ENCODE data around the gene CPPED1. TPM values are rescaled to one million over a fixed set of nuclear protein-coding genes. Genes with fewer than 3 reads are reported as not detected.

CPPED1 gene
- total and polyA plus RNA-seq, 2 of the 4 experiments (the other 2 are of a cell fraction) = 5.1 to 6.5 TPM

DNA sequence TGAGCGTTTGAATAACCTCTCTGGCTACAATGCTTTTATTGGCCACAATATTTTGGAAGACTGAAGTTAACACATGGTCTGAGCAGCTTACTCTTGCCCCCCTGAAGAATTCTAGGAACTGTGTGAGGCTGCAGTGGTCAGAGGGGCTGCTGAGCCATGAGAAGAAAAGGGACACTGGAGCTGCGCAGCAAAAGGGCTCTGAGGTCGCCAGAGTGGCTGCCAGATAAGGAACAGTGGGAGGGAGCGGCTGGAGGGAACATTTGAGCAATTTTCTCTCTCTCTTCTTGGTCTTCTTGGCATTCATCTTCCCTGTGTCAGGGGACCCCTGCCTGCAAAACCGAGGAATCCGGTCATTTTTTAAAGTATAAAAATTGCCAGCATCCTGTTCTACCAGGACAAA lies 66.1 kb downstream of the CPPED1 start:
- no peak overlapping the region for H3K23ac ChIP-seq (ENCODE audit: low read depth, low read length)
- no peak overlapping the region for H3K56ac ChIP-seq (ENCODE audit: extremely low read depth, insufficient read depth, low read length)
- WGBS, 2 experiments (ENCODE audit: extremely low coverage in 2 of 2, insufficient read length in 1 of 2) = 47% methylated on average over 2 of the region's 6 CpGs; no CpG with 5 or more reads in 1 of the 2 experiments
- no peak overlapping the region for H2AK9ac ChIP-seq (replicated peaks; ENCODE audit: low read depth, low read length, poor library complexity)
- no peaks in the 10 kb centered on the region for H3K27me3 ChIP-seq (ENCODE audit: control insufficient read depth, insufficient read depth, low read length)
- H3K4me1 ChIP-seq (ENCODE audit: control insufficient read depth, insufficient read depth, low read length) = no peaks in the 10 kb centered on the region
- H3K9me1 ChIP-seq (ENCODE audit: insufficient read depth, low read length) = no peaks in the 10 kb centered on the region
- no TSS peak for BruUV-seq (replicated peaks)
- no peaks in the 10 kb centered on the region for H3K36me3 ChIP-seq (ENCODE audit: control insufficient read depth, insufficient read depth, low read length)
- ATAC-seq (ENCODE audit: low read depth) (no peak), DNase-seq (no peak)
- H3K27ac ChIP-seq (ENCODE audit: insufficient read depth, low read length) = no peak overlapping the region
- CTCF ChIA-PET = no interaction called here
- H3K4me3 ChIP-seq (ENCODE audit: insufficient read depth, low read depth, low read length) = no peak overlapping the region
- H2BK20ac ChIP-seq (ENCODE audit: low read depth, low read length) = no peak overlapping the region
- dilution Hi-C loops (cut with HindIII; ENCODE audit: low sequenced_read_pairs, unreplicated experiment) = no loop called here
- H2BK120ac ChIP-seq (ENCODE audit: low read depth, low read length) = no peak overlapping the region
- H3K18ac ChIP-seq (ENCODE audit: low read depth, low read length) = no peak overlapping the region
- H2AFZ ChIP-seq (replicated peaks; ENCODE audit: low read length, poor library complexity) = no peak overlapping the region
- H4K5ac ChIP-seq (ENCODE audit: low read depth, low read length) = no peak overlapping the region
- no peak overlapping the region for H4K91ac ChIP-seq (ENCODE audit: insufficient read depth, low read depth, low read length)
- H3K4ac ChIP-seq (ENCODE audit: low read depth, low read length) = no peak overlapping the region
- H4K20me1 ChIP-seq (ENCODE audit: insufficient read depth, low read length) = no peaks in the 10 kb centered on the region
- no peak overlapping the region for H3K14ac ChIP-seq (replicated peaks; ENCODE audit: low read depth, low read length)
- intact Hi-C loops (cut with micrococcal nuclease) = no loop called here
- POLR2A ChIA-PET (ENCODE audit: unreplicated experiment) = no interaction called here
- H3K4me2 ChIP-seq (ENCODE audit: low read depth, low read length) = no peak overlapping the region
- H2AK5ac ChIP-seq (ENCODE audit: low read depth, low read length) = no peak overlapping the region
- no peak overlapping the region for H4K8ac ChIP-seq (ENCODE audit: low read depth in 2 of 2, low read length in 2 of 2)
- H3K9me3 ChIP-seq (ENCODE audit: control insufficient read depth, insufficient read depth, low read length) = peaks cover 7% of the 10 kb centered on the region; the same call in 1 of the 2 replicates
- in situ Hi-C loops (cut with MboI; ENCODE audit: low sequenced_read_pairs) = no loop called here
- TF ChIP-seq, protein P1, sequence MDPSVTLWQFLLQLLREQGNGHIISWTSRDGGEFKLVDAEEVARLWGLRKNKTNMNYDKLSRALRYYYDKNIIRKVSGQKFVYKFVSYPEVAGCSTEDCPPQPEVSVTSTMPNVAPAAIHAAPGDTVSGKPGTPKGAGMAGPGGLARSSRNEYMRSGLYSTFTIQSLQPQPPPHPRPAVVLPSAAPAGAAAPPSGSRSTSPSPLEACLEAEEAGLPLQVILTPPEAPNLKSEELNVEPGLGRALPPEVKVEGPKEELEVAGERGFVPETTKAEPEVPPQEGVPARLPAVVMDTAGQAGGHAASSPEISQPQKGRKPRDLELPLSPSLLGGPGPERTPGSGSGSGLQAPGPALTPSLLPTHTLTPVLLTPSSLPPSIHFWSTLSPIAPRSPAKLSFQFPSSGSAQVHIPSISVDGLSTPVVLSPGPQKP (IDR thresholded peaks at IDR 0.05; ENCODE audit: borderline replicate concordance, low read depth, low read length) = no peak
- no peak for TF ChIP-seq CHD1 (IDR thresholded peaks at IDR 0.05; ENCODE audit: low read depth, low read length)
- TF ChIP-seq RAD21 (IDR thresholded peaks at IDR 0.05; ENCODE audit: low read length) = no peak
- no peak for TF ChIP-seq SMC3 (IDR thresholded peaks at IDR 0.05; ENCODE audit: low read depth, low read length)
- TF ChIP-seq BHLHE40 (IDR thresholded peaks at IDR 0.05; ENCODE audit: low read depth, low read length) = no peak
- TF ChIP-seq NFE2L2 (IDR thresholded peaks at IDR 0.05; ENCODE audit: low read depth, low read length) = no peak
- no peak for TF ChIP-seq POLR2A (IDR thresholded peaks at IDR 0.05; ENCODE audit: low read depth, low read length)
- TF ChIP-seq RFX5 (IDR thresholded peaks at IDR 0.05; ENCODE audit: low read depth, low read length) = no peak
- no peak for TF ChIP-seq FOS (IDR thresholded peaks at IDR 0.05; ENCODE audit: low read depth, low read length)
- no peak for TF ChIP-seq MXI1 (IDR thresholded peaks at IDR 0.05; ENCODE audit: borderline replicate concordance, low read depth, low read length)
- no peak for TF ChIP-seq MAZ (IDR thresholded peaks at IDR 0.05; ENCODE audit: borderline replicate concordance, low read depth, low read length)
- TF ChIP-seq CEBPB (IDR thresholded peaks at IDR 0.05; ENCODE audit: low read depth, low read length) = no peak
- TF ChIP-seq, protein P2, sequence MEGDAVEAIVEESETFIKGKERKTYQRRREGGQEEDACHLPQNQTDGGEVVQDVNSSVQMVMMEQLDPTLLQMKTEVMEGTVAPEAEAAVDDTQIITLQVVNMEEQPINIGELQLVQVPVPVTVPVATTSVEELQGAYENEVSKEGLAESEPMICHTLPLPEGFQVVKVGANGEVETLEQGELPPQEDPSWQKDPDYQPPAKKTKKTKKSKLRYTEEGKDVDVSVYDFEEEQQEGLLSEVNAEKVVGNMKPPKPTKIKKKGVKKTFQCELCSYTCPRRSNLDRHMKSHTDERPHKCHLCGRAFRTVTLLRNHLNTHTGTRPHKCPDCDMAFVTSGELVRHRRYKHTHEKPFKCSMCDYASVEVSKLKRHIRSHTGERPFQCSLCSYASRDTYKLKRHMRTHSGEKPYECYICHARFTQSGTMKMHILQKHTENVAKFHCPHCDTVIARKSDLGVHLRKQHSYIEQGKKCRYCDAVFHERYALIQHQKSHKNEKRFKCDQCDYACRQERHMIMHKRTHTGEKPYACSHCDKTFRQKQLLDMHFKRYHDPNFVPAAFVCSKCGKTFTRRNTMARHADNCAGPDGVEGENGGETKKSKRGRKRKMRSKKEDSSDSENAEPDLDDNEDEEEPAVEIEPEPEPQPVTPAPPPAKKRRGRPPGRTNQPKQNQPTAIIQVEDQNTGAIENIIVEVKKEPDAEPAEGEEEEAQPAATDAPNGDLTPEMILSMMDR (conservative IDR thresholded peaks at IDR 0.05; ENCODE audit: low read depth, low read length) = no peak
- TF ChIP-seq MAFK (IDR thresholded peaks at IDR 0.05; ENCODE audit: low read depth, low read length) = no peak
- TF ChIP-seq, protein P3, sequence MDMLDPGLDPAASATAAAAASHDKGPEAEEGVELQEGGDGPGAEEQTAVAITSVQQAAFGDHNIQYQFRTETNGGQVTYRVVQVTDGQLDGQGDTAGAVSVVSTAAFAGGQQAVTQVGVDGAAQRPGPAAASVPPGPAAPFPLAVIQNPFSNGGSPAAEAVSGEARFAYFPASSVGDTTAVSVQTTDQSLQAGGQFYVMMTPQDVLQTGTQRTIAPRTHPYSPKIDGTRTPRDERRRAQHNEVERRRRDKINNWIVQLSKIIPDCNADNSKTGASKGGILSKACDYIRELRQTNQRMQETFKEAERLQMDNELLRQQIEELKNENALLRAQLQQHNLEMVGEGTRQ (IDR thresholded peaks at IDR 0.05; ENCODE audit: low read depth, low read length) = no peak
- no peak for TF ChIP-seq RCOR1 (IDR thresholded peaks at IDR 0.05; ENCODE audit: insufficient replicate concordance, low read length)
- no peak overlapping the region for H3K9ac ChIP-seq (ENCODE audit: low read depth, low read length)
- no peak overlapping the region for H2BK5ac ChIP-seq (ENCODE audit: low read depth, low read length, poor library complexity, severe bottlenecking)
- H3K79me1 ChIP-seq (ENCODE audit: low read depth in 1 of 2, low read length in 2 of 2) = no peaks in the 10 kb centered on the region
- H2BK15ac ChIP-seq (ENCODE audit: low read depth, low read length) = no peak overlapping the region

All from IMR-90 (cell line).